22Rv1 (cell line): ENCODE measurements around the gene CCDC183.

Experiments used
- ZFX ChIP-seq: fragments of 450-650 bp; IDR thresholded peaks from 2 replicates; pipeline ENCODE4 v1.6.1; 2017; ENCODE audit warnings: antibody characterized with exemption, borderline replicate concordance
- TF ChIP-seq, protein P1 (sequence below): fragments of 450-650 bp; IDR thresholded peaks from 2 replicates; pipeline ENCODE4 v1.5.1; 2017; ENCODE audit warnings: mild to moderate bottlenecking

DNA sequence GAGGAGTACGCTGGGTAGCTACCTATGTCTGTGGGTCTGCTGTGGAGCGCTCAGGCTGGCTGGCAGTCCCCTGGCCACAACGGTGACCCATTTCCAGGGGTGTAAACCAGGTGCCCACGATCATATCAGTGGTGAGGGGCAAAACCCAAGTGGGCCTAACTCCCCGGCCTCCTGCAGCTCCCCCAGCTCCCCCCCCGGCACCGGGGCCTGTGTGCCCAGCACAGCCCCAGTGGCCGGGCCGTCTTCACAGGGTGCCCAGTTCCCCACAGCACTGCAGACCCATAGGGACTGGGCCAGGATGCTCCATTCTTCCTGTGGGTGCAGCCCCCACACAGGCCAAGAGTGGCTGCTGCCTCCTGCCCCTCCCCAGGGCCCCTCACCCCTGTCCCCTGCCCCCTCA, 37.1 kb upstream of the CCDC183 start:
- TF ChIP-seq, protein P1, sequence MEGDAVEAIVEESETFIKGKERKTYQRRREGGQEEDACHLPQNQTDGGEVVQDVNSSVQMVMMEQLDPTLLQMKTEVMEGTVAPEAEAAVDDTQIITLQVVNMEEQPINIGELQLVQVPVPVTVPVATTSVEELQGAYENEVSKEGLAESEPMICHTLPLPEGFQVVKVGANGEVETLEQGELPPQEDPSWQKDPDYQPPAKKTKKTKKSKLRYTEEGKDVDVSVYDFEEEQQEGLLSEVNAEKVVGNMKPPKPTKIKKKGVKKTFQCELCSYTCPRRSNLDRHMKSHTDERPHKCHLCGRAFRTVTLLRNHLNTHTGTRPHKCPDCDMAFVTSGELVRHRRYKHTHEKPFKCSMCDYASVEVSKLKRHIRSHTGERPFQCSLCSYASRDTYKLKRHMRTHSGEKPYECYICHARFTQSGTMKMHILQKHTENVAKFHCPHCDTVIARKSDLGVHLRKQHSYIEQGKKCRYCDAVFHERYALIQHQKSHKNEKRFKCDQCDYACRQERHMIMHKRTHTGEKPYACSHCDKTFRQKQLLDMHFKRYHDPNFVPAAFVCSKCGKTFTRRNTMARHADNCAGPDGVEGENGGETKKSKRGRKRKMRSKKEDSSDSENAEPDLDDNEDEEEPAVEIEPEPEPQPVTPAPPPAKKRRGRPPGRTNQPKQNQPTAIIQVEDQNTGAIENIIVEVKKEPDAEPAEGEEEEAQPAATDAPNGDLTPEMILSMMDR: no peak
- TF ChIP-seq ZFX: no peak
